ENCODE measurements around the gene SPEG. TPM values are rescaled to one million over a fixed set of nuclear protein-coding genes. Genes with fewer than 3 reads are reported as not detected.

SPEG gene
- total and polyA plus RNA-seq, 2 of the 8 experiments (the other 6 are each of a cell fraction or from before 2014, with no cell fraction given): 19.9 to 32.0 TPM

GRCh38 chr2:219384859-219385258, 49.8 kb upstream of the SPEG start:
- Histone ChIP-seq H2BK120ac (replicated peaks; ENCODE audit: low read depth, low read length) (no peak overlapping the region), H3K18ac (ENCODE audit: extremely low read depth, low read length) (no peak overlapping the region), H3K56ac (replicated peaks; ENCODE audit: insufficient read length, low read depth, low read length) (no peak overlapping the region), H3K23me2 (ENCODE audit: low read depth, low read length) (peaks cover 3% of the 10 kb centered on the region), H4K91ac (replicated peaks; ENCODE audit: insufficient read length, low read length) (no peak overlapping the region), H3K4me1 (replicated peaks in 1 of 4; ENCODE audit: control insufficient read depth in 3 of 4, insufficient read depth in 4 of 4, low read length in 3 of 4) (peaks cover 0 to 14% (median 4%) of the 10 kb centered on the region in 4 experiments; a peak in 5 of 7 replicates), H3K79me2 (ENCODE audit: control insufficient read depth in 1 of 2, insufficient read depth in 2 of 2, low read length in 2 of 2) (no peaks in the 10 kb centered on the region), H3K23ac (ENCODE audit: insufficient read length) (no peak overlapping the region), H3K9me3 (ENCODE audit: insufficient read depth in 2 of 2, low read depth in 1 of 2, low read length in 1 of 2) (no peaks in the 10 kb centered on the region), H3K9ac (replicated peaks in 1 of 4; ENCODE audit: extremely low read depth in 1 of 4, low read depth in 3 of 4, low read length in 3 of 4) (no peak overlapping the region), H3K14ac (ENCODE audit: insufficient read length) (no peak overlapping the region), H3K4ac (replicated peaks; ENCODE audit: insufficient read length, low read depth, low read length) (no peak overlapping the region), H4K8ac (ENCODE audit: extremely low read depth, insufficient read depth, low read length) (no peak overlapping the region), H3K79me1 (ENCODE audit: low read depth, low read length) (peaks cover 2% of the 10 kb centered on the region), H4K20me1 (replicated peaks in 1 of 2; ENCODE audit: control insufficient read depth in 1 of 2, insufficient read depth in 2 of 2, low read length in 2 of 2) (peaks cover 0 to 6% of the 10 kb centered on the region in 2 experiments), H2AFZ (ENCODE audit: low read length) (no peak overlapping the region), H3K27me3 (replicated peaks in 1 of 4; ENCODE audit: control insufficient read depth in 3 of 4, extremely low read depth in 1 of 4, insufficient read depth in 3 of 4, low read length in 3 of 4) (no peaks in the 10 kb centered on the region; a peak in 1 of 7 replicates), H3K27ac (ENCODE audit: low read depth, low read length) (no peak overlapping the region), H4K5ac (ENCODE audit: insufficient read length, low read depth, low read length) (no peak overlapping the region), H2AK5ac (ENCODE audit: low read depth, low read length) (no peak overlapping the region), H3K36me3 (ENCODE audit: control insufficient read depth in 2 of 4, insufficient read depth in 4 of 4, low read length in 3 of 4) (peaks cover 12 to 25% (median 21%) of the 10 kb centered on the region in 4 experiments), H2BK5ac (ENCODE audit: low read depth, low read length) (no peak overlapping the region), H3K4me3 (ENCODE audit: extremely low read depth in 1 of 4, insufficient read depth in 2 of 4, low read depth in 3 of 4, low read length in 4 of 4) (no peak overlapping the region), H2BK15ac (ENCODE audit: low read length) (no peak overlapping the region), H2BK20ac (ENCODE audit: low read length) (no peak overlapping the region), H2BK12ac (ENCODE audit: low read depth, low read length) (no peak overlapping the region), H3K4me2 (ENCODE audit: insufficient read depth in 1 of 2, low read depth in 2 of 2, low read length in 2 of 2) (no peak overlapping the region)
- TF ChIP-seq RXRA (IDR thresholded peaks at IDR 0.05; ENCODE audit: insufficient read depth, low read depth, low read length): no peak
- TF ChIP-seq GABPA (IDR thresholded peaks at IDR 0.05; ENCODE audit: borderline replicate concordance, insufficient read depth, low read length): no peak
- ChIA-PET POLR2A (ENCODE audit: partially characterized antibody) (interaction anchor here (1.6 kb wide), 1 partner anchor 132 kb away, joined by 4 read pairs; the partner anchor contains the start of gene TUBA4B), CTCF (ENCODE audit: partially characterized antibody) (interaction anchor here (0.7 to 1.6 kb wide), 8 partner anchors 9 to 193 kb away, joined by 3 to 5 read pairs (median 4); partner anchors contain the start of gene GMPPA)
- 85% methylated on average over 2 of the region's 2 CpGs; no CpG with 5 or more reads in 1 of the 2 experiments for WGBS, 2 experiments (ENCODE audit: extremely low coverage in 1 of 2, insufficient coverage in 1 of 2, insufficient read length in 1 of 2, insufficient replicate concordance in 2 of 2, low coverage in 1 of 2, low lambda C conversion rate in 2 of 2, missing lambda C conversion rate in 1 of 2)
- DNase-seq (ENCODE audit: low read depth in 1 of 2, low spot score in 2 of 2) (no peak), FAIRE-seq (no peak)
